Measurements from ENCODE around the gene EIF2B2. TPM values are rescaled to one million over a fixed set of nuclear protein-coding genes. Genes with fewer than 3 reads are reported as not detected.

EIF2B2 gene
- total RNA-seq: 154 and 181 TPM in 2 replicates

DNA sequence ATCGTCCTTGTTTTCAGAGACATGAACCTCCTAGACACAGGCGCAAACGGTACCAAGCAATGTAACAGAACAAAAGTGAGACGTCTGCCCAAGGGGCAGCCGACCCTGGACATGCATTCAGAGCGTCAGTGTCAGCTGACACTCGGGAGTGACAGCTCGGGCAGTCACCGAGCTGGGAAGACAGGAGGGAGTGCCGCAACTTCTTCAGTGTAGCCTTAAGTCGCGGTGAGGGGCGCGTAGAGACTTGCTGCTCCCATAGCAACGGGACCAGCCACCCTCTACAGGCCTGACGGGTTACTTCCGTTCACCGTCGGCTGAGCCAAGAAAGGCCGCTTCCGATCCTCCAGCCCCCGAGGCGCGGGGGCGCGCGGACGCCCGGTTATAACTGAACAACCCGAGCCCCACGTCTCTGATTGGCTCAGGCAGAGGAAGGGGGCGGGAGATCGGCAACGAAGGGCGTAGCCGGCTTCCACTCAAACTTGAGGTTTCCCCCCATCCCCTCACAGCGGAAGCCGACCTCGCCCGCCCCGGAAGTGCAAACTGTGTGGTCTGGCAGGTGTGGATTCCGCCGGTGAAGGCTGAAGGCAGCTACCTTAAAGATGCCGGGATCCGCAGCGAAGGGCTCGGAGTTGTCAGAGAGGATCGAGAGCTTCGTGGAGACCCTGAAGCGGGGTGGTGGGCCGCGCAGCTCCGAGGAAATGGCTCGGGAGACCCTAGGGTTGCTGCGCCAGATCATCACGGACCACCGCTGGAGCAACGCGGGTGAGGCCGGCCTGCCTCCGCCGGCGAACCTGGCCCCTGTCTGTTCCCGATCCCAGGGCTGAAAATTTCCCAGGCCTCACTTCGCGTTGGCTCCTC, at the start of gene EIF2B2:
TSS of gene EIF2B2 (plus strand) at position 530 of the 858 bp plus-strand sequence. CDS start at position 600, 70 bp downstream.

DNA sequence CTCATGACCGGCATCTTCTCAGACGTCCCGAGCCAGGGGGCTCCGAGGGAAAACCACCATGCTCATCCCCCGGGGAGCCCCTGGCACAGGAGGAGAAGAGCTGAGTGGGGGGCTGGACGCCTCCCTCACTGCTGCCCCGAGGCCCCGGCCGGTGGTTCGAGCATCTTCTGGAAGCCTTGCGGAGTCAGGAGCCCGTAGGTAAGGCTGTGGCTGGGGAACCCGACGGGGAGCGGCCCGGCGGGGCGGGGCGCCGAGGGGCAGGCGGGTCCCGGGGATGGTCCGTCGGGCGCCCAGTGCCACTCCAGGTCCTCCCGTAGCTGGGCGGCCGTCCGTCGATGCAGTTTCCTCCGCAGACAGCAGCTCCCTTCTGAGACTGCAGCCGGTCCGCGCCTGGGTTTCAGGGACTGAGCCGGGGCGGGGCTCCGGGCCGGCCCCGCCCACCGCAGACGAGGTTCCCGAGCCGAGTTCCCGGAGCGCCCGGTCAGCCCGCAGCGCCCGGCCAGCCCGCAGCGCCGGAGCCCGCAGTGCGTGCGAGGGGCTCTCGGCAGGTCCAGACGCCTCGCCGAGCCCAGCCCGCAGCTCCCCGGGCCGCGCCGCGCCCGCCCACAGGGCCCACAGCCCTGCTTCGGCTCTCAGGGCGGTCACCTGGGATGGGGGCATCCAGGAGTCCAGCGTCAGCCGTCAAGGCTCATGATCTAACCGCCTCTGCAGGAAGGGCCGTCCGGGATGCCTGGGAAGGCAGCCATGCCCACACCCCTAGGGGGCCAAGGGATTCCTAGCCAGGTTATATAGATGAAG, 47.3 kb upstream of the EIF2B2 start, which contains the start of gene PGF:
TSS of gene PGF (minus strand) at position 369 of the 798 bp plus-strand sequence. CDS start at position 14, 355 bp downstream.

DNA sequence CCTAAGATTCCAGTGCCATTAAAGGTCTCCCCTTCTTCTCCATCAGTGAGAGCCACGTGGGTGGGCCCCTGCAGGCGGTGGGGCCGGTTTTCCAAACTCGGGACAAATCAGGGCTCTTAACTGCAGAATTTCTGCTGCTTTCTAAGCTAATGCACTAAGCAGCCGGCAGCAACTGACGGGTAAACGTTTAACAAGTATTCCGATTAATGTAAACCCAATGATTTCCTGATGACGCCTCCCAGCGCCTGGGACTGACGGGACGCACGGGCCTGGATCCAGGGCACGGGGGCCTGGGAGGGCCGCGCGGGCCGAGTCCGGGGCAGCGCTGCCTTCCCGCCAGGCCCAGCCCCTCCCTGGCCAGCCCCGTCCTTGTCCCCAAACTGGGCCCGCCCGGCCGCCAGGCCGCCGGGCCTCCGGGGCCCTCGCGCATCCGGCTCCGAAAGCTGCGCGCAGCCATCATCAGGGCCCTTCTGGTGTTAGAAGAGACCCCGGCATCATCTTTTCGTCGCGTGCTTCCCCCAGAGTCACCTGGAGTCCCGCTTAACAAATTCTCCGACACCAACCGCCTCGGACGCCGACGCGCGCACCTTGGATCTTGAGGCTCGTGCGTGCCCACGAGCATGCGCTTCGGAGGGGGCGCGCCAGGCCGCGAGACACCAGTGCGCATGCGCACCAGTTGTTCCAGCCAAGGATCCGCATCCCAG, 48.3 kb downstream of the EIF2B2 start, which contains the start of gene MLH3:
TSS of gene MLH3 (minus strand) at position 616 of the 704 bp plus-strand sequence. CDS start 1,812 bp downstream, outside the sequence.

Small RNAs within 50 kb of the gene (small RNA-seq; reads per million reads assigned to genes)
- gene RNU6-689P: not detected

Other genes starting within 250 kb of the EIF2B2 start
- gene YLPM1, start 239.6 kb upstream of the EIF2B2 start, total RNA-seq: 65.0 and 70.2 TPM in 2 replicates
- not detected in 2 replicates for gene PROX2, start 126.8 kb upstream of the EIF2B2 start, total RNA-seq
- 87.0 and 100 TPM in 2 replicates for gene DLST, start 121.0 kb upstream of the EIF2B2 start, total RNA-seq
- gene RPS6KL1, start 79.7 kb upstream of the EIF2B2 start, total RNA-seq: 9.8 and 12.5 TPM in 2 replicates
- gene PGF, start 47.3 kb upstream of the EIF2B2 start, total RNA-seq: 296 and 384 TPM in 2 replicates
- gene MLH3, start 48.5 kb downstream of the EIF2B2 start, total RNA-seq: 24.0 and 24.2 TPM in 2 replicates
- gene ACYP1, start 61.1 kb downstream of the EIF2B2 start, total RNA-seq: 16.2 and 19.5 TPM in 2 replicates
- 1.1 and 2.0 TPM in 2 replicates for gene ZC2HC1C, start 66.7 kb downstream of the EIF2B2 start, total RNA-seq
- gene NEK9, start 124.1 kb downstream of the EIF2B2 start, total RNA-seq: 42.3 and 42.7 TPM in 2 replicates
- gene TMED10, start 173.7 kb downstream of the EIF2B2 start, total RNA-seq: 326 and 382 TPM in 2 replicates

All from thoracic aorta endothelial cell (primary cell).